Loucy (cell line): ENCODE results near the gene RCAN2.

Experiments used
- H2AFZ ChIP-seq: fragments of 200-600 bp; sonication (generic); 2 replicates; pipeline ENCODE4 v1.6.0; 2016; ENCODE audit warnings: antibody characterized with exemption, mild to moderate bottlenecking, low read length, moderate library complexity
- H3F3A ChIP-seq: fragments of 200-600 bp; 2 replicates; pipeline ENCODE4 v1.6.0; 2016; ENCODE audit warnings: antibody characterized with exemption, low read depth, mild to moderate bottlenecking
- H3K27me3 ChIP-seq: fragments of 200-600 bp; sonication (generic); 2 replicates; pipeline ENCODE4 v1.6.1; 2014; ENCODE audit warnings: low read length, mild to moderate bottlenecking; ENCODE audit not compliant: insufficient read depth, poor library complexity, severe bottlenecking
- H3K36me3 ChIP-seq: fragments of 200-600 bp; sonication (generic); 2 replicates; pipeline ENCODE4 v1.6.1; 2016; ENCODE audit warnings: low read length; ENCODE audit not compliant: insufficient read depth
- H3K4me1 ChIP-seq: fragments of 200-600 bp; sonication (generic); 2 replicates; pipeline ENCODE4 v1.5.1; 2014; ENCODE audit warnings: low read length, mild to moderate bottlenecking; ENCODE audit not compliant: insufficient read depth, poor library complexity, severe bottlenecking
- H3K4me2 ChIP-seq: fragments of 200-600 bp; sonication (generic); 2 replicates; pipeline ENCODE4 v1.6.0; 2014; ENCODE audit warnings: antibody characterized with exemption, low read length, low read depth, mild to moderate bottlenecking; ENCODE audit not compliant: poor library complexity, severe bottlenecking
- H3K4me3 ChIP-seq: fragments of 200-600 bp; sonication (generic); 2 replicates; pipeline ENCODE4 v1.5.1; 2014; ENCODE audit warnings: low read length, mild to moderate bottlenecking, mixed read lengths; ENCODE audit not compliant: poor library complexity, severe bottlenecking
- H3K79me2 ChIP-seq: fragments of 200-600 bp; sonication (generic); 2 replicates; pipeline ENCODE4 v1.6.1; 2014; ENCODE audit warnings: low read length; ENCODE audit not compliant: insufficient read depth
- H3K9ac ChIP-seq: fragments of 200-600 bp; sonication (generic); 2 replicates; pipeline ENCODE4 v1.6.0; 2014; ENCODE audit warnings: mild to moderate bottlenecking, low read depth, low read length, moderate library complexity; ENCODE audit not compliant: poor library complexity, severe bottlenecking
- H3K9me2 ChIP-seq: fragments of 200-600 bp; sonication (generic); replicated peaks from 2 replicates; pipeline ENCODE4 v1.6.1; 2016; ENCODE audit warnings: low read depth, low read length, mixed read lengths
- H3K9me3 ChIP-seq: fragments of 200-600 bp; sonication (generic); 2 replicates; pipeline ENCODE4 v1.6.1; 2014; ENCODE audit warnings: mild to moderate bottlenecking, antibody characterized with exemption, low read length, low read depth; ENCODE audit not compliant: insufficient read depth
- H4K20me1 ChIP-seq: fragments of 200-600 bp; sonication (generic); 2 replicates; pipeline ENCODE4 v1.6.0; 2014; ENCODE audit warnings: antibody characterized with exemption, low read length, mild to moderate bottlenecking; ENCODE audit not compliant: insufficient read depth, poor library complexity, severe bottlenecking
- EZH2phosphoT487 ChIP-seq: fragments of 200-600 bp; IDR thresholded peaks from 2 replicates; pipeline ENCODE4 v1.6.1; 2018; ENCODE audit warnings: antibody characterized with exemption, mild to moderate bottlenecking, moderate library complexity, borderline replicate concordance
- TF ChIP-seq, protein P1 (sequence below): fragments of 200-600 bp; sonication (generic); conservative IDR thresholded peaks from 2 replicates; pipeline ENCODE4 v1.5.1; 2014; ENCODE audit warnings: mild to moderate bottlenecking, antibody characterized with exemption, low read length

The RCAN2 gene

GRCh38 chr6:46525583-46525982 is 34.3 kb upstream of the RCAN2 start:
- Histone ChIP-seq H3K79me2 (no peaks in the 10 kb centered on the region), H2AFZ (no peak overlapping the region), H3K9me3 (no peaks in the 10 kb centered on the region), H4K20me1 (no peaks in the 10 kb centered on the region), H3K9ac (no peak overlapping the region), H3K27me3 (no peaks in the 10 kb centered on the region), H3K36me3 (no peaks in the 10 kb centered on the region), H3F3A (no peaks in the 10 kb centered on the region), H3K4me2 (no peak overlapping the region), H3K9me2 (no peaks in the 10 kb centered on the region), H3K4me3 (no peak overlapping the region), H3K4me1 (no peaks in the 10 kb centered on the region)
- TF ChIP-seq, protein P1, sequence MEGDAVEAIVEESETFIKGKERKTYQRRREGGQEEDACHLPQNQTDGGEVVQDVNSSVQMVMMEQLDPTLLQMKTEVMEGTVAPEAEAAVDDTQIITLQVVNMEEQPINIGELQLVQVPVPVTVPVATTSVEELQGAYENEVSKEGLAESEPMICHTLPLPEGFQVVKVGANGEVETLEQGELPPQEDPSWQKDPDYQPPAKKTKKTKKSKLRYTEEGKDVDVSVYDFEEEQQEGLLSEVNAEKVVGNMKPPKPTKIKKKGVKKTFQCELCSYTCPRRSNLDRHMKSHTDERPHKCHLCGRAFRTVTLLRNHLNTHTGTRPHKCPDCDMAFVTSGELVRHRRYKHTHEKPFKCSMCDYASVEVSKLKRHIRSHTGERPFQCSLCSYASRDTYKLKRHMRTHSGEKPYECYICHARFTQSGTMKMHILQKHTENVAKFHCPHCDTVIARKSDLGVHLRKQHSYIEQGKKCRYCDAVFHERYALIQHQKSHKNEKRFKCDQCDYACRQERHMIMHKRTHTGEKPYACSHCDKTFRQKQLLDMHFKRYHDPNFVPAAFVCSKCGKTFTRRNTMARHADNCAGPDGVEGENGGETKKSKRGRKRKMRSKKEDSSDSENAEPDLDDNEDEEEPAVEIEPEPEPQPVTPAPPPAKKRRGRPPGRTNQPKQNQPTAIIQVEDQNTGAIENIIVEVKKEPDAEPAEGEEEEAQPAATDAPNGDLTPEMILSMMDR = no peak
- TF ChIP-seq EZH2phosphoT487 = no peak

GRCh38 chr6:46521464-46521971 is 30.3 kb upstream of the RCAN2 start:
- Histone ChIP-seq H3K36me3 (no peaks in the 10 kb centered on the region), H3F3A (no peaks in the 10 kb centered on the region), H3K4me3 (no peak overlapping the region), H3K4me1 (no peaks in the 10 kb centered on the region), H3K9me3 (no peaks in the 10 kb centered on the region), H3K9me2 (no peaks in the 10 kb centered on the region), H2AFZ (no peak overlapping the region), H3K79me2 (no peaks in the 10 kb centered on the region), H3K9ac (no peak overlapping the region), H3K4me2 (no peak overlapping the region), H3K27me3 (no peaks in the 10 kb centered on the region), H4K20me1 (no peaks in the 10 kb centered on the region)
- TF ChIP-seq EZH2phosphoT487 = no peak
- TF ChIP-seq, protein P1 = no peak

GRCh38 chr6:46517202-46517601 is 26.0 kb upstream of the RCAN2 start:
- Histone ChIP-seq H3K27me3 (no peaks in the 10 kb centered on the region), H3K9ac (no peak overlapping the region), H3K4me3 (no peak overlapping the region), H3K79me2 (no peaks in the 10 kb centered on the region), H3F3A (no peaks in the 10 kb centered on the region), H3K9me3 (no peaks in the 10 kb centered on the region), H3K4me1 (no peaks in the 10 kb centered on the region), H2AFZ (no peak overlapping the region), H3K9me2 (no peaks in the 10 kb centered on the region), H3K4me2 (no peak overlapping the region), H3K36me3 (no peaks in the 10 kb centered on the region), H4K20me1 (no peaks in the 10 kb centered on the region)
- TF ChIP-seq, protein P1 = no peak
- no peak for TF ChIP-seq EZH2phosphoT487
